Bone marrow (tissue), 2 donors: Measurements from ENCODE around the gene ZNG1F.
"Not testable (repeated sequence)": the region's sequence is repeated elsewhere in the genome, so short reads cannot be mapped to it uniquely, and the experiment has no call there.

Experiments used
- DNase-seq, 2 donors: peaks; one replicate each; lab custom pipeline; 2025; lab: John Stamatoyannopoulos, UW

Gene ZNG1F

GRCh38 chr9:41123396-41123795, 65.7 kb downstream of the ZNG1F start:
- DNase-seq, result not testable (repeated sequence)

- not testable (repeated sequence) for DNase-seq
These were observed 68.4 kb downstream of the ZNG1F start for GRCh38 chr9:41120696-41121095.

- DNase-seq, result not testable (repeated sequence)
These were observed 69.4 kb downstream of the ZNG1F start for GRCh38 chr9:41119719-41120118.

GRCh38 chr9:41119311-41119710, 69.8 kb downstream of the ZNG1F start:
- not testable (repeated sequence) for DNase-seq

GRCh38 chr9:41113348-41113747, 75.8 kb downstream of the ZNG1F start:
- DNase-seq, result not testable (repeated sequence)

- DNase-seq, result not testable (repeated sequence)
These were observed 77.7 kb downstream of the ZNG1F start for GRCh38 chr9:41111414-41111813.

- not testable (repeated sequence) for DNase-seq
These were observed 78.2 kb downstream of the ZNG1F start for GRCh38 chr9:41110913-41111312.

- not testable (repeated sequence) for DNase-seq
These were observed 79.9 kb downstream of the ZNG1F start for GRCh38 chr9:41109253-41109652.

- DNase-seq, result not testable (repeated sequence)
These were observed 80.3 kb downstream of the ZNG1F start for GRCh38 chr9:41108816-41109215.

- not testable (repeated sequence) for DNase-seq
These were observed 82.5 kb downstream of the ZNG1F start for GRCh38 chr9:41106472-41107116.

GRCh38 chr9:41105557-41106253, 83.4 kb downstream of the ZNG1F start:
- DNase-seq, result not testable (repeated sequence)

GRCh38 chr9:41104542-41104941, 84.6 kb downstream of the ZNG1F start:
- DNase-seq, result not testable (repeated sequence)

GRCh38 chr9:41100508-41100907, 88.6 kb downstream of the ZNG1F start:
- not testable (repeated sequence) for DNase-seq

GRCh38 chr9:41098759-41099158, 90.4 kb downstream of the ZNG1F start:
- DNase-seq, result not testable (repeated sequence)

GRCh38 chr9:41095060-41095459, 94.1 kb downstream of the ZNG1F start:
- DNase-seq, result not testable (repeated sequence)

- DNase-seq, result not testable (repeated sequence)
These were observed 94.9 kb downstream of the ZNG1F start for GRCh38 chr9:41094010-41094773.

GRCh38 chr9:41090922-41091321, 98.2 kb downstream of the ZNG1F start:
- DNase-seq, result not testable (repeated sequence)

GRCh38 chr9:41090386-41090785, 98.7 kb downstream of the ZNG1F start:
- DNase-seq, result not testable (repeated sequence)

- not testable (repeated sequence) for DNase-seq
These were observed 100.6 kb downstream of the ZNG1F start for GRCh38 chr9:41088450-41089059.

GRCh38 chr9:41087929-41088328, 101.2 kb downstream of the ZNG1F start:
- not testable (repeated sequence) for DNase-seq

GRCh38 chr9:41087157-41087780, 101.8 kb downstream of the ZNG1F start:
- not testable (repeated sequence) for DNase-seq

- DNase-seq, result not testable (repeated sequence)
These were observed 102.4 kb downstream of the ZNG1F start for GRCh38 chr9:41086685-41087084.
